ENCODE data around the gene VTN.
A peak's percentile ranks its signal among the peaks of the same experiment; 100 is the strongest.
"Not testable (repeated sequence)": the region's sequence is repeated elsewhere in the genome, so short reads cannot be mapped to it uniquely, and the experiment has no call there.

The VTN gene

GRCh38 chr17:28345419-28346198 is 24.5 kb downstream of the VTN start:
- Histone ChIP-seq H3K36me3 (ENCODE audit: insufficient read depth, low read length) (peaks cover 55% of the 10 kb centered on the region), H3K9me3 (ENCODE audit: low read depth, low read length) (no peaks in the 10 kb centered on the region), H3K27ac (no peak overlapping the region), H3K4me3 (no peak overlapping the region), H3K9ac (ENCODE audit: insufficient read length) (no peak overlapping the region)
- no peak for TF ChIP-seq EZH2 (IDR thresholded peaks at IDR 0.05)
- TF ChIP-seq FOXP2 (optimal IDR thresholded peaks at IDR 0.05; ENCODE audit: control extremely low read depth, extremely low read length, insufficient read depth): no peak
- peak; percentile 27; the same call in 1 of the 2 replicates for TF ChIP-seq POLR2AphosphoS5 (IDR thresholded peaks at IDR 0.05; ENCODE audit: borderline replicate concordance, low read depth, low read length)
- DNase-seq (ENCODE audit: low read depth, low spot score): no peak

GRCh38 chr17:28344435-28344901 is 25.6 kb downstream of the VTN start:
- DNase-seq (ENCODE audit: low read depth, low spot score): no peak
- no peak overlapping the region for H3K27ac ChIP-seq
- H3K9me3 ChIP-seq (ENCODE audit: low read depth, low read length): no peaks in the 10 kb centered on the region
- no peak overlapping the region for H3K9ac ChIP-seq (ENCODE audit: insufficient read length)
- TF ChIP-seq FOXP2 (optimal IDR thresholded peaks at IDR 0.05; ENCODE audit: control extremely low read depth, extremely low read length, insufficient read depth) (no peak), EZH2 (IDR thresholded peaks at IDR 0.05) (no peak), POLR2AphosphoS5 (IDR thresholded peaks at IDR 0.05; ENCODE audit: borderline replicate concordance, low read depth, low read length) (no peak)
- H3K36me3 ChIP-seq (ENCODE audit: insufficient read depth, low read length): peaks cover 44% of the 10 kb centered on the region
- no peak overlapping the region for H3K4me3 ChIP-seq

- Histone ChIP-seq H3K9me3 (ENCODE audit: low read depth, low read length) (no peaks in the 10 kb centered on the region), H3K27ac (no peak overlapping the region), H3K9ac (ENCODE audit: insufficient read length) (no peak overlapping the region), H3K4me3 (no peak overlapping the region), H3K36me3 (ENCODE audit: insufficient read depth, low read length) (peaks cover 42% of the 10 kb centered on the region)
- no peak for DNase-seq (ENCODE audit: low read depth, low spot score)
- TF ChIP-seq POLR2AphosphoS5 (IDR thresholded peaks at IDR 0.05; ENCODE audit: borderline replicate concordance, low read depth, low read length) (no peak), FOXP2 (optimal IDR thresholded peaks at IDR 0.05; ENCODE audit: control extremely low read depth, extremely low read length, insufficient read depth) (no peak), EZH2 (IDR thresholded peaks at IDR 0.05) (no peak)
Measured at GRCh38 chr17:28344011-28344410, 26.1 kb downstream of the VTN start.

DNA sequence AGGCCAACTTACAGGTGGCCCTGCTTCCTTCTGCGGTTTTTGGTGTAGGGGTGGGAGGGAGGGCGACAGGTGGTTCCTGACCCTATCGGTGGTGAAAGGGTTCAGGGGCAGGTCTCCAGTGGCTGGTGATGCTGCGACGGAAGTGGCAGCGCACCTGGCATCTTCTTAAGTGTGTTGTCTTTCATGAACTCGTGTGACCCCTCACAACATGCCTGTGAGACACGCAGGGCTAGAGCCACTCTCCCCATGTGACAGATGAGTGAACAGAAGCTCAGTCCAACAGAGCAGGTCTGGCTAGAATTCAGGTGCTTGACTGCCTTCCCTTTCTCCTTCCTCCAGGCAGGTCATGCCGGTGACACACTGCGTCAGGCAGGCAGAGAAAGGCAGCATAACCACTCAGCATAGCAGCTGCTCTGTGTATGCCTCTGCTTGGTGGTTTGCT is 26.6 kb downstream of the VTN start:
- TF ChIP-seq FOXP2 (optimal IDR thresholded peaks at IDR 0.05; ENCODE audit: control extremely low read depth, extremely low read length, insufficient read depth): no peak
- Histone ChIP-seq H3K9me3 (ENCODE audit: low read depth, low read length) (no peaks in the 10 kb centered on the region), H3K36me3 (ENCODE audit: insufficient read depth, low read length) (peaks cover 37% of the 10 kb centered on the region), H3K9ac (ENCODE audit: insufficient read length) (no peak overlapping the region), H3K27ac (no peak overlapping the region), H3K4me3 (no peak overlapping the region)
- DNase-seq (ENCODE audit: low read depth, low spot score): no peak

DNA sequence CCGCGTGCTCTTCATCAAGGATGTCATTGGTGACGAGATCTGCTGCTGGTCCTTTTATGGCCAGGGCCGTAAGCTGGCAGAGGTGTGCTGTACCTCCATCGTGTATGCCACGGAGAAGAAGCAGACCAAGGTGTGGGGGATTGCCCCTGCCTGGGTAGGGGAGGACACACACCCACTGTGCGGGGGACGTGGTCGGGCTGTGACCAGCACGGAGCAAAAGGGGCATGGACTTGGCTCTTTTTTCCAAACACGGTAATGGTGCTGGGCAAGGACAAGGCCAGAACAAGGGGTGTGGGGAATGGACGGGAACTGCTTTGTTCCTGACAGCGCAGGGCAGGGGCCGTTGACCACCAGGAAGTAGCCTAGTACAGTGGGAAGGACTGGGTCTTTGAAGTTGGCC is 27.8 kb downstream of the VTN start:
- Histone ChIP-seq H3K36me3 (ENCODE audit: insufficient read depth, low read length) (peaks cover 27% of the 10 kb centered on the region), H3K4me3 (no peak overlapping the region), H3K9ac (ENCODE audit: insufficient read length) (no peak overlapping the region), H3K9me3 (ENCODE audit: low read depth, low read length) (no peaks in the 10 kb centered on the region), H3K27ac (no peak overlapping the region)
- DNase-seq (ENCODE audit: low read depth, low spot score): no peak
- TF ChIP-seq EZH2 (IDR thresholded peaks at IDR 0.05) (no peak), FOXP2 (optimal IDR thresholded peaks at IDR 0.05; ENCODE audit: control extremely low read depth, extremely low read length, insufficient read depth) (no peak), POLR2AphosphoS5 (IDR thresholded peaks at IDR 0.05; ENCODE audit: borderline replicate concordance, low read depth, low read length) (no peak)

DNA sequence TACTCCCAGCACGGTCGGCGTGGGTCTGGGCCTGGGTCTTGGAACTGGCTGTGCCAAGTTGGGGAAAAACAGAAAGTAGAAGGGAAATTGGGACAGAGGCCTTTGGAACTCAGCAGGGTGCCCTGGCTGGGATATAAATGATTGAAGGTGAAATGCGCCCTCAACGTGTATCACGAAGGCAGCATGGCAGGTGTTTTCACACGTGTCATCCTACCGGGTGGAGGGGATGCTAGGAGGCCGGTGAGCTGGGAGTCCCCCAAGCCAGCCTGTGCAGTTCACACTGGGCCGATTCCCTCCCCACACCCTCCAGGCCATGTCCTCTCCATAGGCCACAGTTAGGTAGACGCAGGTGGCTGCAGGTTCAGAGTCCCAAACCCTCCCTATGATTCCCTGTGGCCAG is 28.6 kb downstream of the VTN start:
- TF ChIP-seq POLR2AphosphoS5 (IDR thresholded peaks at IDR 0.05; ENCODE audit: borderline replicate concordance, low read depth, low read length): no peak
- TF ChIP-seq EZH2 (IDR thresholded peaks at IDR 0.05): no peak
- no peak for TF ChIP-seq FOXP2 (optimal IDR thresholded peaks at IDR 0.05; ENCODE audit: control extremely low read depth, extremely low read length, insufficient read depth)
- Histone ChIP-seq H3K9ac (ENCODE audit: insufficient read length) (no peak overlapping the region), H3K9me3 (ENCODE audit: low read depth, low read length) (no peaks in the 10 kb centered on the region), H3K36me3 (ENCODE audit: insufficient read depth, low read length) (peaks cover 20% of the 10 kb centered on the region; the same call in 1 of the 2 replicates), H3K27ac (no peak overlapping the region), H3K4me3 (no peak overlapping the region)
- no peak for DNase-seq (ENCODE audit: low read depth, low spot score)

DNA sequence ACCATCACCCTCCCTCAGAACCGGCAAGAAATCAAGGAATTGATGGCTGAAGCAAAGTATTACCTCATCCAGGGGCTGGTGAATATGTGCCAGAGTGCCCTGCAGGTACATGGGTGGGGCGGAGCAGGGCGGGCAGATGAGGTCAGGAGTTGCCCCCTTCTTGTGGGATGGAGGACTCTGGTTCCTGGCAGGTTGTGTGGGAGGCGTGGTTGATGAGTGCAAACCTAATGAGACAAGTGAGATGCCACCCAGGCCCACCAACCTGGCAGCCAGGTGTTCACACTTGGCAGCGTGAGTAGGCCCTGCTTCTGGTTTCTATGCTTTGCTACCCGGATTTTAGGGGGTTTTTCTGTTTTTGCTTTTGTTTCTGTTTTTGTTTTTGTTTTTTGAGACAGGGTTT is 29.7 kb downstream of the VTN start:
- H3K27ac ChIP-seq: no peak overlapping the region
- peaks cover 20% of the 10 kb centered on the region; the same call in 1 of the 2 replicates for H3K36me3 ChIP-seq (ENCODE audit: insufficient read depth, low read length)
- no peak overlapping the region for H3K9ac ChIP-seq (ENCODE audit: insufficient read length)
- no peak overlapping the region for H3K4me3 ChIP-seq
- no peak for TF ChIP-seq POLR2AphosphoS5 (IDR thresholded peaks at IDR 0.05; ENCODE audit: borderline replicate concordance, low read depth, low read length)
- TF ChIP-seq EZH2 (IDR thresholded peaks at IDR 0.05): no peak
- no peak for TF ChIP-seq FOXP2 (optimal IDR thresholded peaks at IDR 0.05; ENCODE audit: control extremely low read depth, extremely low read length, insufficient read depth)
- H3K9me3 ChIP-seq (ENCODE audit: low read depth, low read length): no peaks in the 10 kb centered on the region
- DNase-seq (ENCODE audit: low read depth, low spot score): no peak

DNA sequence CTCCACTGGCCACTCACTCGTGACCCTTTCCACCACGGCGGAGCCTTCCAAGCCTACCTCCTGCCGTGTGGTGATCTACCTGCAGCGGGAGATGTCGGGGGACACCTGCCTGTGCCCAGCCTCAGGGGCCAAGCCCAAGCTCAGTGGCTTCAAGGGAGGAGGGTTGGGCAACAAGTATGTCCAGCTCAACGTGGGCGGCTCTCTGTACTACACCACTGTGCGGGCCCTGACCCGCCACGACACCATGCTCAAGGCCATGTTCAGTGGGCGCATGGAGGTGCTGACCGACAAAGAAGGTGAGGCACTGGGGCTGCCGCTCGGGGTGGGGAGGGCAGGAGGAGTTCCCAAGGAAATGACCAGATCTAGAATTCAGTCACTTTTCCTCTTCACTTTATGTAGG is 30.7 kb downstream of the VTN start:
- no peak for DNase-seq (ENCODE audit: low read depth, low spot score)

GRCh38 chr17:28338769-28339212 is 31.3 kb downstream of the VTN start:
- H3K36me3 ChIP-seq (ENCODE audit: insufficient read depth, low read length): peaks cover 14% of the 10 kb centered on the region; the same call in 1 of the 2 replicates
- DNase-seq (ENCODE audit: low read depth, low spot score); H3K27ac ChIP-seq; H3K9me3 ChIP-seq (ENCODE audit: low read depth, low read length); H3K9ac ChIP-seq (ENCODE audit: insufficient read length); H3K4me3 ChIP-seq: not testable (repeated sequence)

More for the DNA sequence above, 30.7 kb downstream of the VTN start:
- TF ChIP-seq FOXP2 (optimal IDR thresholded peaks at IDR 0.05; ENCODE audit: control extremely low read depth, extremely low read length, insufficient read depth) (no peak), EZH2 (IDR thresholded peaks at IDR 0.05) (no peak), POLR2AphosphoS5 (IDR thresholded peaks at IDR 0.05; ENCODE audit: borderline replicate concordance, low read depth, low read length) (no peak)
- H3K36me3 ChIP-seq (ENCODE audit: insufficient read depth, low read length): peaks cover 18% of the 10 kb centered on the region; the same call in 1 of the 2 replicates
- no peak overlapping the region for H3K4me3 ChIP-seq
- no peak overlapping the region for H3K27ac ChIP-seq
- no peaks in the 10 kb centered on the region for H3K9me3 ChIP-seq (ENCODE audit: low read depth, low read length)
- no peak overlapping the region for H3K9ac ChIP-seq (ENCODE audit: insufficient read length)

Measured in SK-N-MC (cell line).